ENCODE results near the gene CSNK2A2.

The CSNK2A2 gene

DNA sequence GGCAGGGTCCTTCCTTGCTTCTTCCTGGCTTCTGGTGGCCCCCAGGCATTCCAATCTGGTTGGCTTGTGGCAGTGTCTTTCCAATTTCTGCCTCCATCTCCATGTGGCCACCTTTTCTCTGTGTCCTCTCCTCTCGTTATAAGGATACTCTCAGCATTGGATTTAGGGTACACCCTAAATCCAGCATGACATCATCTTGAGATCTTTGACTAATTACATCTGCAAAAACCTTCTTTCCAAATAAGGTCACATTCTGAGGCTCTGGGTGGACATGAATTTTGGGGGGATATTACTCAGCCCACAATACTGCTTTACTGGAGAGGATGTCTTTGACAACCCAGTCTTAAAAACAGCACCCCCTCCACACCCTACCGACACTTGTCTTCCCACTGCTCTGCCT lies 49.8 kb downstream of the CSNK2A2 start:
- ATAC-seq (replicated peaks) (no peak), DNase-seq (no peak)
- Mint-ChIP-seq H3K4me1 (no peaks in the 10 kb centered on the region), H3K27me3 (no peaks in the 10 kb centered on the region), H3K4me3 (no peak overlapping the region), H3K9me3 (peaks cover 0 to 2% of the 10 kb centered on the region in 2 donors), H3K27ac (no peak overlapping the region), H3K36me3 (peaks cover 23 to 33% of the 10 kb centered on the region in 2 donors)

DNA sequence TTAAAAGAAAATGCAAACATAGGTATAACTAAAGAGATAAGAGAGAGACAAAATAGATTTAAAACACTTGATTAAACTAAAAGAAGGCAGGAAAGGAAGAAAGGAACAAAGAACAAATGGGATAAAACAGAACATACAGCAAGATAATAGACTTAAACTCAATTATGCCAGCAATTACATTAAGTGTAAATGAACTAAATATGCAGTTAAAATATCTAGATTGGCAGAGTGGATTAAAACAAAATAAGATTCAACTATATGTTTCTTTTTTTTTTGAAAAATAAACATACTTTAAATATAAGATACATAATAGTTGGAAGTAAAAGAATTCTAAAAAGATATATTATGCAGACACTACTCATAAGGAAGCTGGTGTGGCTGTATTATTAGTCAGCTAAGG lies 59.1 kb downstream of the CSNK2A2 start:
- H3K4me1 Mint-ChIP-seq: no peaks in the 10 kb centered on the region
- H3K9me3 Mint-ChIP-seq: peaks cover 12 to 21% of the 10 kb centered on the region in 2 donors
- DNase-seq (no peak), ATAC-seq (replicated peaks) (no peak)
- no peaks in the 10 kb centered on the region for H3K27me3 Mint-ChIP-seq
- H3K27ac Mint-ChIP-seq: no peak overlapping the region
- H3K4me3 Mint-ChIP-seq: no peak overlapping the region
- H3K36me3 Mint-ChIP-seq: peaks cover 32 to 45% of the 10 kb centered on the region in 2 donors

DNA sequence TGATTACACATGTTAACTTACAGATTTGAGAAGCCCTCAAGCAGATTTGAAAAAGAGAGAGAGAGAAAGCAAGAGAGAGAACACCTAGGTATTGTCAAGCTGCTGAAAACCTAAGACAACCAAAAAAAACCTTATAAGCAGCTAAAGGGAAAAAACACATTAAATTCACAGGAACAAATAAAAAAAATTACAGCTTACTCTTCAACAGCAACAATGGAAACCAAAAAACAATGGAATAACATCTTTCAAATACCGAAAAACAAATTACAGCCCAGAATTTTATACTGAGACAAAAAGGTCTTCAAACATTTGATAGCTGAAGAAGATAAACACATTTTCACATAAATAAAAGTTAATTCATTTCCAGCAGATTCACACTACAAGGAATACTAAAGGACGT lies 60.3 kb downstream of the CSNK2A2 start:
- H3K27ac Mint-ChIP-seq: no peak overlapping the region
- no peak overlapping the region for H3K4me3 Mint-ChIP-seq
- no peak for DNase-seq
- H3K4me1 Mint-ChIP-seq: no peaks in the 10 kb centered on the region
- ATAC-seq (replicated peaks): no peak
- peaks cover 12 to 21% of the 10 kb centered on the region in 2 donors for H3K9me3 Mint-ChIP-seq
- H3K36me3 Mint-ChIP-seq: peaks cover 30 to 41% of the 10 kb centered on the region in 2 donors
- no peaks in the 10 kb centered on the region for H3K27me3 Mint-ChIP-seq

DNA sequence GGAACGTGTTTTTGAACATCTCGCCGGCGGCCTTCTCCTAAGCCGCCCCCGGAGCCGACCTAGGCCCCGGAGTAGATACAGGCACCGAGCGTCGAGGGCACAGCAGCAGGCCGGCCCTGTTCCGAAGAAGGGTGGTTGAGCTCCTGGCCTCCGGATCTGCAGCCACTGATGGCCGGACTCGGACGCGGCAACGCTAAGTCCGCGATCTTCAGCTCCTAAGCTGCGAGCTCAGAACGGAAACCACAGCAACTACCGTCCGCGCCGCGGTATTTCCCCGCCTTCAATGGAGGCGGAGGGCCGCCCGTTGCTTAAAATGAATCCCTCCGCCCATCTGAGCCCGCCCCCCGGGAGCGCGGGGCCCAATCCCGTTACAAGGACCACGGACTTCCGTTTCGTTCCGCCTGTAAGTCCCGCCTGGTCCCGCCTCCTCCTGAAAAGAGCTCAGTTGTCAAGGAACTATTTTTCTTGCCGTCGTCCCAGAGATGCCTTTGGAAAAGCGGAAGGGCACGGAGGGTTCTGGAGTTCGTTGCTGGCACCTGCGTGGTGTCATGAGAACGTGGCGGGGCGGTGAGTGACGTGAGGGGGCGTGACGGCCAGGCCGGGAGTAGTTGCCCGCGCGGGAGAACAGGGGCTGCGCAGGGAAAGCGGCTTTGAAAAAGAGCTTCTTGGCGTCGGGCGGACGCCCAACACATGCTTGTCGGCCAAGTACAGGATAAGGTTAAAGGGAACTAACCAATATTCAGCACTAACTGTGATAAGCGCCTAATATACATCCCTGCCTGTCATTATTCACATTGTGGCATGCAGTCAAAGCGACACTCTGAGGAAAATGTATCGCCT lies 68.6 kb downstream of the CSNK2A2 start, which contains the start of gene CFAP20:
Gene CFAP20 (minus strand): TSS at position 285 of the 840 bp plus-strand sequence. CDS start 266 bp downstream, at position 19.
- H3K4me1 Mint-ChIP-seq: peaks cover 25 to 28% of the 10 kb centered on the region in 2 donors
- ATAC-seq (replicated peaks) (peak; percentile 88 to 94), DNase-seq (peak; percentile 98)
- H3K27ac Mint-ChIP-seq: peak within 1 kb of the TSS; percentile 92
- H3K36me3 Mint-ChIP-seq: peaks cover 0 to 1% of the 10 kb centered on the region in 2 donors
- no peaks in the 10 kb centered on the region for H3K9me3 Mint-ChIP-seq
- no peaks in the 10 kb centered on the region for H3K27me3 Mint-ChIP-seq
- H3K4me3 Mint-ChIP-seq: peak within 1 kb of the TSS; percentile 87 to 88

DNA sequence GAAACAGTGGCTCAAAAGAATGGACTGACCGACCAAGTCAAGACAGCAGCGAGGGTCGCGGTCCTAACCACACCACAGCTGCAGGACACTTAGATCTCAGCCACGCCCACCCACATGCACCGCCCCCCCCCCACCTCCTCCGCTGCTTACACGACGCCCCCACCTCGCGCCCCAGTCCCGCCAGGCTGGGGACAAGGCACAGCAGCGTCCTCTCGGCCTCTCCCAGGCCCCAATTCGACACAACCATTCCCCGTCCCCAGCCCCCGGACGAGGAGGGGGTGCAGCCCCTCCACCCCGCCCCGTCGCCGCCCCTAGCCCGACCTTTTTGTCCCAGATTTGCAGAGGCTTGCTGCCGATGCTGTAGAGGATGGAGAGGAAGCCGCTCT lies 69.2 kb downstream of the CSNK2A2 start:
- Mint-ChIP-seq H3K36me3 (peaks cover 0 to 1% of the 10 kb centered on the region in 2 donors), H3K9me3 (no peaks in the 10 kb centered on the region), H3K4me3 (peak overlapping the region; percentile 87 to 88), H3K27ac (peak overlapping the region; percentile 92), H3K27me3 (no peaks in the 10 kb centered on the region), H3K4me1 (peaks cover 29 to 34% of the 10 kb centered on the region in 2 donors)
- DNase-seq (no peak), ATAC-seq (replicated peaks) (peak; percentile 14 to 16)

DNA sequence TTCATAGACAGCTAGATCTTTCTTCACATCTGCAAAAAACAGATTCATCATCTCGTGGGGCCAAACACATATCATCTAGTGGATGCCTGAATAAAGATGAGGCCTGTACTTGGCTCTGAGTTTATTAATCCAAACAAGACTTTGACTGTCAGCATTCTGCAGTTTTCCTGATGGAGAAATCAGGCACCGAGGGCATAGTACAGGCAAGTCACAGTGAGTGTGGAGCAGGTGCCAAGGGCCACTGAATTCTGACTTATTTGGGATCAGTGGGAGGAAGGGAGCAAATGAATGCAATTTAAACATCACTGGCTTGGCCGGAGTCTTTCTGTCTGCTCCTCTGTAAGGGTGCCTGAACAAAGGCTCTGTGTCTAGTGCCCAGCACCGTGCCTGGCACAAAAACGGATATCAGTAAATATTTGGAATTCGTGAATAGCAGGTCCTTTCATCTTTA lies 69.7 kb downstream of the CSNK2A2 start:
- no peak for ATAC-seq (replicated peaks)
- Mint-ChIP-seq H3K9me3 (no peaks in the 10 kb centered on the region), H3K36me3 (peaks cover 0 to 1% of the 10 kb centered on the region in 2 donors), H3K4me3 (peak overlapping the region; percentile 87 to 88), H3K4me1 (peaks cover 30 to 36% of the 10 kb centered on the region in 2 donors), H3K27ac (peak overlapping the region; percentile 92), H3K27me3 (no peaks in the 10 kb centered on the region)
- no peak for DNase-seq

DNA sequence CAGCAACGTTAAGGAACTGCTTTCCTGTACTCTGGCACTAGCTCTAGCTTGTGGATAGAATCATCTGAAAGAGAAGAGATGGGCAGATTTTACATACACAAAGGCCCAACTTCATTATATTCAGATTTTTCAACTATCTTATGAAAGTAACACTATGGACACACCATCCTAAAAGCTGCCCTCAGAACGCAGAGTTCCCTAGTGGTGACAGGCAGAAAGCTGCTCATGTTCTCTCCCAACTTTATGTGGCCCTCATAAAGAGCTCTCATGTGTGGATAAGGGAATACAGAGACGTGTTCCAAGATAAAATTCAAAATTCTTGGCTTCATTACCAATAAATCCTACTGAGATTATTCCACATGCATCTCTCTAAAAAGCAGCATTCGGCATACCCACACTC lies 70.3 kb downstream of the CSNK2A2 start:
- Mint-ChIP-seq H3K27ac (peak overlapping the region; percentile 93), H3K4me3 (peak overlapping the region; percentile 87 to 88), H3K36me3 (peaks cover 0 to 1% of the 10 kb centered on the region in 2 donors), H3K9me3 (no peaks in the 10 kb centered on the region), H3K4me1 (peaks cover 31 to 39% of the 10 kb centered on the region in 2 donors), H3K27me3 (no peaks in the 10 kb centered on the region)
- ATAC-seq (replicated peaks) (no peak), DNase-seq (no peak)

DNA sequence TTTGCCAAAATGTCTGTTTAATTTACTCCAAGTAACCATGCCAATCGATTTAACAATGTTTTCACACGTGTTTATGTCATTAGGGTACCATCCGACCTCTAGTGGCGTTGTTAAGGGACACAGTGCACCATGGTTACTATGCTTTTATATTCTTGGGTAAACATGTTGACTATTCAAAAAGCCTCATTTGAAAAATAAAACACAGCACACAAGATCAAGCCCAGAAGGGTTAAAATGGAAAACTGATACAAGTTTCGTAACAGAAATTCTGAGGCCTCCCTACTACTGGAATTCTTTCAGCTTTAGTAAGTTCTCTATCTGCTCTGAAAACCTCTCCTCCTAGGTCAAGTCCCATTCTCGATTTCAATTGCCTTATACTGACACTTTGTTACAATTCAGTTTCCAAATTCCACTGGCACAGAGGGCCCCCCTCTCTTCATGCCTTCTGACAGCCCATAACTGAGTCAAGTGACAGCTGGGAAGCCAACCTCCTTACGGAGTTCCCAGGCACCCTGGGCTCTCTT lies 70.8 kb downstream of the CSNK2A2 start:
- DNase-seq (no peak), ATAC-seq (replicated peaks) (no peak)
- no peaks in the 10 kb centered on the region for H3K27me3 Mint-ChIP-seq
- H3K4me3 Mint-ChIP-seq: peak overlapping the region; percentile 36 to 88
- H3K27ac Mint-ChIP-seq: peak overlapping the region; percentile 93
- peaks cover 32 to 43% of the 10 kb centered on the region in 2 donors for H3K4me1 Mint-ChIP-seq
- peaks cover 0 to 1% of the 10 kb centered on the region in 2 donors for H3K36me3 Mint-ChIP-seq
- H3K9me3 Mint-ChIP-seq: no peaks in the 10 kb centered on the region

DNA sequence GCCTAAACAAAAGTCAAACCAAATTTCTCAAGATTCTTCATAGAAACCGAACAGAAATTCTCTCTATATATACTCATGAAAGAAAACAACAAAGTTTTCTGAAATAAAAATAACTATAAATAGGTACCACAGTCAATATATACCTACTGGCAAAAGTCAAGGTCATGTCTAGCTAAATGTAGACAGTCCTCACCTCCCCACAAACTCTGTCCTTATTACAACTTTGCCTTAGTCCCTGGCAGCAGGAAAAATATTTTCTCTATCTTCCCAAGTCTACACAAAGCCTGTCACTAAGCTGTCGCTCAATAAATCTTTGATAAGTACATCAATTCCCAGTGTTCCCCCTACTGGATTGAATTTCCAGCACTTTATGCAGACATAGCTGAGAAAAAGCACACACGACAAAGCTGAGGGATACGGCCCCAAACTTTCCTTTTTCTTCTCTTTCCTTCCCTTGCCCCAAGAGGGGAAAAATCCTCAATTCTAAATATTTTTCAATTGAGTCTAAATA lies 71.4 kb downstream of the CSNK2A2 start:
- DNase-seq (no peak), ATAC-seq (replicated peaks) (no peak)
- H3K27me3 Mint-ChIP-seq: no peaks in the 10 kb centered on the region
- no peak overlapping the region for H3K27ac Mint-ChIP-seq
- H3K4me1 Mint-ChIP-seq: peaks cover 37 to 49% of the 10 kb centered on the region in 2 donors
- H3K36me3 Mint-ChIP-seq: peaks cover 0 to 1% of the 10 kb centered on the region in 2 donors
- no peak overlapping the region for H3K4me3 Mint-ChIP-seq
- no peaks in the 10 kb centered on the region for H3K9me3 Mint-ChIP-seq

DNA sequence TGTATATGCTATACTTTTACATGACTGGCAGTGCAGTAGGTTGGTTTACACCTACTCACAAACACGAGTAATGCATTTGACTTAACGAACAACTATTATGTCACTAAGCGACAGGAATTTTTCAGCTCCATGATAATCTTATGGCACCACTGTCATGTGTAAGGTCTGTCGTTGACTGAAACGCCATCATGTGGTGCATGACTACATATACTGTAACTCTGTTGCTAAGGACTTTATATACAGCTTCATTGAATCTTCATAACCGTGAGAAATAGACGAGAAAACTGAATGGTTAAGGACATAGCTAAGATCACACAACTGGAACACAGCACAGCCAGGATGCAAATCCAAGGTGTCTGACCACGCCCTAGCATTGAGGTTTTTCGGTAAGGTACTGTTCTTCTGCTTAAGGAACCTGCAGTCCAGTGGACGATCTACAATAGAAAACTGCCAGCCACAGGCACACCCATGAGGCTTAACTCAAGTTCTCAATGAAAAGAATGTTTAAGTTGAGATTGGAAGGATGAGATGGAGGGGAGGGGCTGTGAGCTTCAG lies 72.0 kb downstream of the CSNK2A2 start:
- H3K36me3 Mint-ChIP-seq: peaks cover 0 to 1% of the 10 kb centered on the region in 2 donors
- peak overlapping the region; percentile 56 for H3K27ac Mint-ChIP-seq
- DNase-seq: no peak
- H3K27me3 Mint-ChIP-seq: no peaks in the 10 kb centered on the region
- H3K4me3 Mint-ChIP-seq: no peak overlapping the region
- H3K9me3 Mint-ChIP-seq: no peaks in the 10 kb centered on the region
- peaks cover 38 to 50% of the 10 kb centered on the region in 2 donors for H3K4me1 Mint-ChIP-seq
- no peak for ATAC-seq (replicated peaks)

DNA sequence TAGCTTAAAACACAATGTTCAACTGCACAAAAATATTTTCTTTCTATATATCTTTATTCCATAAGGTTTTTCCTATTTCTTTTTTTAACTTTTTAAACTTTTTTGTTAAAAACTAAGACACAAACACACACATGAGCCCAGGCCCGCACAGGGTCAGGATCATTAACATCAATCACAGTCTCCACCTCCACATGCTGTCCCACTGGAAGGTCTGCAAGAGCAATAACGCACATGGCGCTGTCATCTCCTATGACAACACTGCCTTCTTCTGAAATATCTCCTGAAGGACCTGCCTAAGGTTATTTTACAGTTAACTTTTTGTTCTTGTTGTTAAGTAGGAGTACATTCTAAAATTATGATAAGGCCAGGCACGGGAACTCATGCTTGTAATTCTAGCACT lies 72.9 kb downstream of the CSNK2A2 start:
- Mint-ChIP-seq H3K27ac (no peak overlapping the region), H3K27me3 (no peaks in the 10 kb centered on the region), H3K4me1 (peaks cover 38 to 54% of the 10 kb centered on the region in 2 donors), H3K9me3 (no peaks in the 10 kb centered on the region), H3K36me3 (peaks cover 0 to 1% of the 10 kb centered on the region in 2 donors), H3K4me3 (no peak overlapping the region)
- DNase-seq (no peak), ATAC-seq (replicated peaks) (no peak)

DNA sequence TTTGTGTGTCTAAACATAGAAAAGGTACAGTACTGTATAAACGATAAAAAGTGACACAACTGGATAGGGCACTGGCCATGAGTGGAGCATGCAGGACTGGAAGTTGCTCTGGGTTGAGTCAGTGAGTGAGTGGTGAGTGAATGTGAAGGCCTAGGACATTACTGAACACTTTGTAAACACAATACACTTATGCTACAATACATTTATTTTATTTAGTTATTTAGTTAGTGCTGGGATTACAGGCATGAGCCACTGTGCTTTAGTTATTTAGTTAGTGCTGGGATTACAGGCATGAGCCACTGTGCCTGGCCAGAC lies 73.3 kb downstream of the CSNK2A2 start:
- Mint-ChIP-seq H3K27me3 (no peaks in the 10 kb centered on the region), H3K27ac (no peak overlapping the region), H3K4me1 (peaks cover 38 to 57% of the 10 kb centered on the region in 2 donors), H3K9me3 (no peaks in the 10 kb centered on the region), H3K36me3 (peaks cover 0 to 1% of the 10 kb centered on the region in 2 donors), H3K4me3 (no peak overlapping the region)
- no peak for ATAC-seq (replicated peaks)
- DNase-seq: no peak

DNA sequence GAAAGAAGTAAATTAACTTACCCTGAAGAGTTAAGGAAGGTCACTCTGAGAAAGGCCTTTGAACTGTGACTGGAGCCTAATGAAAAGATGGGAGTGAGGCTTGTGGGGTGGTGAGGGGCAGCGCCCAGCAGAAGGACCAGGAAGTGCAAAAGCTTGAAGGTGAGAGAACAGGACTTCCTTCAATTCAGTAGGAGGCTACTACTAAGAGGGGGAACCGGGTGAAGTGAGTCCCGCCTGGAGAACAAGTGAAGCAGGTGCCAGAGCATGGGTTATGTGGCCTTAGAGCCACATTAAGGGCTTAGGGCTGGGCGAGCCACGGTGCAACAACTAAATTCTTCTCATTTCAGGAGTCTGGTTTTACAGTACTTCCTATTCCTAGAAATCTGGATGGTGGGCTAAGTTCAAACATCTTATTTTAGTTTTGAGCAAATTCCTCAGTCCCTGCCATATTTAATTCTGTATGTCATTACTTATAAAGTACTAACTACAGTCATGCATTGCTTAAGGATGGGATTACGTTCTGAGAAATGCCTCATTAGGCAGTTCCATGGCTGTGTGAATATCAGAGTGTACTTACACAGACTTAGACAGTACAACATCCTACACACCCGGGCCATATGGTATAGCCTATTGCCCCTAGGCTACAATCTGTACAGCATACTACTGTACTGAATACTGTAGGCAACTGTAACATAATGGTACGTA lies 73.9 kb downstream of the CSNK2A2 start:
- ATAC-seq (replicated peaks) (no peak), DNase-seq (no peak)
- Mint-ChIP-seq H3K27ac (no peak overlapping the region), H3K4me1 (peaks cover 38 to 57% of the 10 kb centered on the region in 2 donors), H3K9me3 (no peaks in the 10 kb centered on the region), H3K27me3 (no peaks in the 10 kb centered on the region), H3K36me3 (peaks cover 0 to 1% of the 10 kb centered on the region in 2 donors), H3K4me3 (no peak overlapping the region)

DNA sequence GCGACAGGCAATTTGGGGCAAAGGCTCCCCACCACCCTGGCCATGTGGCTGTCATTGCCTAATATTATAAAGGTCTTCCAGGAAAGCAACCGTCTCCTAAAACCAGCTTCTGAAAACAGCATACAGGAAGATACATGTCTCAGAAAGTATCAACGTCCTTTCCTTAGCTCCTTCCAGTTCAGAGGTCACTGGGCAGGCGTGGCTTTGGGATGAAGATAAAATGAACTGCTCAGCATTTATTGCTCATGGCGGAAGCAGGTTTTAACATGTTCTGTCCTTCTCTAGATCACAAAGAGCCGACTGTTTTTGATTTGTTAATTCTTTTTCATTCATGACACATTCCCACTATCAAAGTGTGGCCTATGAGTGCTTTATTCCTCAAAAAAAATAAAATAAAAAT lies 76.8 kb downstream of the CSNK2A2 start:
- peaks cover 7 to 8% of the 10 kb centered on the region in 2 donors for H3K36me3 Mint-ChIP-seq
- ATAC-seq (replicated peaks) (no peak), DNase-seq (no peak)
- H3K4me3 Mint-ChIP-seq: no peak overlapping the region
- no peak overlapping the region for H3K27ac Mint-ChIP-seq
- H3K4me1 Mint-ChIP-seq: peaks cover 25 to 50% of the 10 kb centered on the region in 2 donors
- no peaks in the 10 kb centered on the region for H3K9me3 Mint-ChIP-seq
- H3K27me3 Mint-ChIP-seq: no peaks in the 10 kb centered on the region
